Trophoblast cell (in vitro differentiated cells and primary cell): Measurements from ENCODE around the gene APPBP2.

Experiments used
- DNase-seq, 2 donors: peaks; one replicate each; pipeline ENCODE4 v3.0.0-alpha.2; 2016
- H2AFZ ChIP-seq: 2 replicates; pipeline ENCODE4 v1.6.1; 2013; ENCODE audit warnings: low read length, moderate library complexity, mild to moderate bottlenecking; ENCODE audit not compliant: insufficient read depth, poor library complexity
- H2AK5ac ChIP-seq: 2 replicates; pipeline ENCODE4 v1.6.1; 2013; ENCODE audit warnings: mild to moderate bottlenecking, low read length
- H2BK120ac ChIP-seq: 2 replicates; pipeline ENCODE4 v1.6.1; 2013; ENCODE audit warnings: low read length, mild to moderate bottlenecking, moderate library complexity; ENCODE audit not compliant: insufficient read depth, poor library complexity
- H2BK12ac ChIP-seq: 2 replicates; pipeline ENCODE4 v1.6.1; 2013; ENCODE audit warnings: mild to moderate bottlenecking, low read length, moderate library complexity
- H2BK5ac ChIP-seq: 2 replicates; pipeline ENCODE4 v1.6.1; 2013; ENCODE audit warnings: low read length, low read depth, moderate library complexity, mild to moderate bottlenecking; ENCODE audit not compliant: poor library complexity
- H3K14ac ChIP-seq: 2 replicates; pipeline ENCODE4 v1.6.1; 2013; ENCODE audit warnings: mild to moderate bottlenecking, low read length
- H3K18ac ChIP-seq: 2 replicates; pipeline ENCODE4 v1.6.1; 2013; ENCODE audit warnings: mild to moderate bottlenecking, low read length
- H3K23ac ChIP-seq: 2 replicates; pipeline ENCODE4 v1.6.1; 2013; ENCODE audit warnings: low read length
- H3K27ac ChIP-seq: 2 replicates; pipeline ENCODE4 v1.5.1; 2013; ENCODE audit warnings: low read depth, mild to moderate bottlenecking, inconsistent platforms, low read length, moderate library complexity
- H3K27me3 ChIP-seq: 2 replicates; pipeline ENCODE4 v1.6.1; 2013; ENCODE audit warnings: inconsistent platforms, mild to moderate bottlenecking, low read length, moderate library complexity; ENCODE audit not compliant: insufficient read depth
- H3K36me3 ChIP-seq, 2 experiments: 1 replicate in 1 of 2; 2 replicates in 1 of 2; pipeline ENCODE4 v1.6.1; 2013; ENCODE audit warnings: low read length in 2 of 2, mild to moderate bottlenecking in 2 of 2, moderate library complexity in 1 of 2; ENCODE audit not compliant: insufficient read depth in 2 of 2, control insufficient read depth in 1 of 2
- H3K4ac ChIP-seq: 2 replicates; pipeline ENCODE4 v1.6.1; 2013; ENCODE audit warnings: low read depth, mild to moderate bottlenecking, low read length, moderate library complexity
- H3K4me1 ChIP-seq, 2 experiments: 1 replicate in 1 of 2; 2 replicates in 1 of 2; pipeline ENCODE4 v1.6.1; 2013; ENCODE audit warnings: low read length in 2 of 2, mild to moderate bottlenecking in 2 of 2, moderate library complexity in 1 of 2; ENCODE audit not compliant: insufficient read depth in 2 of 2, control insufficient read depth in 1 of 2
- H3K4me2 ChIP-seq: 2 replicates; pipeline ENCODE4 v1.6.1; 2013; ENCODE audit warnings: inconsistent platforms, mild to moderate bottlenecking, low read length, moderate library complexity
- H3K4me3 ChIP-seq: 2 replicates; pipeline ENCODE4 v1.5.1; 2013; ENCODE audit warnings: mild to moderate bottlenecking, low read depth, low read length, inconsistent platforms
- H3K79me1 ChIP-seq: one replicate; pipeline ENCODE4 v1.6.1; 2013; ENCODE audit warnings: low read length
- H3K79me2 ChIP-seq: 2 replicates; pipeline ENCODE4 v1.6.1; 2013; ENCODE audit warnings: low read length, mild to moderate bottlenecking; ENCODE audit not compliant: control insufficient read depth, insufficient read depth, poor library complexity
- H3K9ac ChIP-seq: 2 replicates; pipeline ENCODE4 v1.6.1; 2013; ENCODE audit warnings: mild to moderate bottlenecking, low read length
- H3K9me3 ChIP-seq: 2 replicates; pipeline ENCODE4 v1.6.1; 2013; ENCODE audit warnings: low read depth, mild to moderate bottlenecking, control low read depth, inconsistent platforms, low read length; ENCODE audit not compliant: insufficient read depth
- H4K12ac ChIP-seq: 2 replicates; pipeline ENCODE4 v1.6.1; 2013; ENCODE audit warnings: low read depth, mild to moderate bottlenecking, low read length, moderate library complexity
- H4K8ac ChIP-seq: 2 replicates; pipeline ENCODE4 v1.6.1; 2013; ENCODE audit warnings: low read depth, mild to moderate bottlenecking, low read length, moderate library complexity
- H4K91ac ChIP-seq: one replicate; pipeline ENCODE4 v1.6.1; 2013; ENCODE audit warnings: low read depth, mild to moderate bottlenecking, low read length, moderate library complexity
- WGBS: extraction: QIAGEN DNeasy Blood & Tissue Kit; methylation state at CpG from one replicate; pipeline ENCODE4 v1.1.7; 2013; ENCODE audit warnings: missing lambda C conversion rate; ENCODE audit not compliant: insufficient read length, insufficient coverage; ENCODE audit errors: extremely low coverage; 5-methylcytosine and 5-hydroxymethylcytosine counted together

Gene APPBP2

DNA sequence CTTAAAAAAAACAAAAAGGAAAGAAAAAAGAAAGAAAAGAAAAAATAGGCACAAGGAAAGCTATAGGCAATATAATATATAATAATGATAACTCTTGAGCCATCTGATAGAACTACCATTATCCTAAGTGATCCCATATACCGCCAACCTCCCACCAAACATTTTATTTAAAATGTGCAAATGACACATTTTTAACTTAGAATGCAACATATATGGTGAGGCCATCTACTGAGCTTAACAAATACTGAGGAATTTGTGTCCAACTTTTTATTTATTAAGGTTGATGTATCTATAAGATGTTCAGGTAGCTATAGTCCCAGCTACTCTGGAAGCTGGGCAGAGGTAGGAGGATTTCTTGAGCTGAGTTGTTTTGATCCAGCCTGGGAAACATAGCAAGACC, 14.4 kb upstream of the APPBP2 start:
- H3K23ac ChIP-seq, result no peak overlapping the region
- H2AFZ ChIP-seq, result no peak overlapping the region
- no peak overlapping the region for H3K9ac ChIP-seq
- H4K91ac ChIP-seq, result no peak overlapping the region
- no peak overlapping the region for H2BK120ac ChIP-seq
- peaks cover 0 to 4% of the 10 kb centered on the region in 2 experiments for H3K4me1 ChIP-seq
- no CpG with 5 or more reads among the region's 1 CpG for WGBS
- no peak overlapping the region for H2BK5ac ChIP-seq
- H3K27ac ChIP-seq, result no peak overlapping the region
- H3K9me3 ChIP-seq, result no peaks in the 10 kb centered on the region
- no peak overlapping the region for H3K14ac ChIP-seq
- no peak overlapping the region for H4K12ac ChIP-seq
- H3K79me2 ChIP-seq, result no peaks in the 10 kb centered on the region
- no peak overlapping the region for H4K8ac ChIP-seq
- no peaks in the 10 kb centered on the region for H3K36me3 ChIP-seq
- no peak overlapping the region for H3K4me3 ChIP-seq
- H2AK5ac ChIP-seq, result no peak overlapping the region
- H3K27me3 ChIP-seq, result no peaks in the 10 kb centered on the region
- no peak for DNase-seq
- no peak overlapping the region for H3K4ac ChIP-seq
- H3K18ac ChIP-seq, result no peak overlapping the region
- H2BK12ac ChIP-seq, result no peak overlapping the region
- H3K4me2 ChIP-seq, result no peak overlapping the region
- H3K79me1 ChIP-seq, result no peaks in the 10 kb centered on the region

DNA sequence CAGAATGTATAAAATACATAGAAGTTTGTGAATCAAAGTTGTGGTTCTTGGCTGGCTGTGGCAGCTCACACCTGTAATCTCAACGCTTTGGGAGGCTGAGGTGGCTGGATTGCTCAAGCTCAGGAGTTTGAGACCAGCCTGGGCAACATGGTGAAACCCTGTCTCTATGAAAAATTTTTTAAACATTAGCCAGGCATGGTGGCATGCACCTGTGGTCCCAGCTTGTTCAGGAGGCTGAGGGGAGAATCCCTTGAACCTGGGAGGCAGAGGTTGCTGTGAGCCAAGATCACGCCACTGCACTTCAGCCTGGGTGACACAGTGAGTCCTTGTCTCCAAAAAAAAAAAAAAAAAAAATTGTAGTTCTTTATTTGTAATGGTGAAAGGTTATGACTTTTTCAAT, 13.8 kb upstream of the APPBP2 start:
- DNase-seq, result no peak
- H3K79me1 ChIP-seq, result no peaks in the 10 kb centered on the region
- WGBS, result no CpG with 5 or more reads among the region's 2 CpGs

GRCh38 chr17:60538726-60539125, 12.7 kb upstream of the APPBP2 start:
- Histone ChIP-seq H3K9ac (no peak overlapping the region), H3K14ac (no peak overlapping the region), H4K91ac (no peak overlapping the region), H2BK5ac (no peak overlapping the region), H3K79me1 (no peaks in the 10 kb centered on the region), H4K12ac (no peak overlapping the region), H3K4me2 (no peak overlapping the region), H3K36me3 (no peaks in the 10 kb centered on the region), H2BK120ac (no peak overlapping the region), H3K4me3 (no peak overlapping the region), H3K9me3 (no peaks in the 10 kb centered on the region), H3K18ac (no peak overlapping the region), H3K4me1 (peaks cover 0 to 4% of the 10 kb centered on the region in 2 experiments), H4K8ac (no peak overlapping the region), H3K79me2 (no peaks in the 10 kb centered on the region), H2AFZ (no peak overlapping the region), H3K4ac (no peak overlapping the region), H3K27me3 (no peaks in the 10 kb centered on the region), H2BK12ac (no peak overlapping the region), H3K27ac (no peak overlapping the region), H2AK5ac (no peak overlapping the region), H3K23ac (no peak overlapping the region)
- DNase-seq, result peak in 1 of 2 donors; percentile 27
- no CpG with 5 or more reads among the region's 9 CpGs for WGBS

More for the DNA sequence above, 13.8 kb upstream of the APPBP2 start:
- Histone ChIP-seq H3K9ac (no peak overlapping the region), H3K4me3 (no peak overlapping the region), H2BK5ac (no peak overlapping the region), H3K79me2 (no peaks in the 10 kb centered on the region), H3K14ac (no peak overlapping the region), H3K27ac (no peak overlapping the region), H4K91ac (no peak overlapping the region), H2AK5ac (no peak overlapping the region), H4K12ac (no peak overlapping the region), H3K36me3 (no peaks in the 10 kb centered on the region), H3K4me1 (peaks cover 0 to 4% of the 10 kb centered on the region in 2 experiments), H2BK12ac (no peak overlapping the region), H3K4ac (no peak overlapping the region), H3K18ac (no peak overlapping the region), H3K4me2 (no peak overlapping the region), H4K8ac (no peak overlapping the region), H3K23ac (no peak overlapping the region), H2BK120ac (no peak overlapping the region), H2AFZ (no peak overlapping the region), H3K27me3 (no peaks in the 10 kb centered on the region), H3K9me3 (no peaks in the 10 kb centered on the region)

GRCh38 chr17:60535382-60536279, 9.6 kb upstream of the APPBP2 start:
- Histone ChIP-seq H3K79me2 (no peaks in the 10 kb centered on the region), H3K79me1 (no peaks in the 10 kb centered on the region), H2BK120ac (no peak overlapping the region), H3K18ac (no peak overlapping the region), H3K36me3 (no peaks in the 10 kb centered on the region), H3K9me3 (no peaks in the 10 kb centered on the region), H4K8ac (no peak overlapping the region), H2AK5ac (peak overlapping the region; percentile 37), H4K12ac (no peak overlapping the region), H3K23ac (no peak overlapping the region), H3K9ac (no peak overlapping the region), H4K91ac (no peak overlapping the region), H2BK5ac (no peak overlapping the region), H3K4me3 (no peak overlapping the region), H3K4me1 (peaks cover 0 to 1% of the 10 kb centered on the region in 2 experiments), H3K27me3 (no peaks in the 10 kb centered on the region), H3K14ac (no peak overlapping the region), H2AFZ (no peak overlapping the region), H3K4me2 (no peak overlapping the region), H2BK12ac (no peak overlapping the region), H3K27ac (no peak overlapping the region), H3K4ac (no peak overlapping the region)
- no CpG with 5 or more reads among the region's 3 CpGs for WGBS
- no peak for DNase-seq
